Pancreas (tissue), 10 donors: ENCODE data around the gene KCNK4. TPM values are rescaled to one million over a fixed set of nuclear protein-coding genes. Genes with fewer than 3 reads are reported as not detected.

Source experiments
- ATAC-seq, 4 donors: fragments of 200-7000 bp; cut with Tn5 transposase; one replicate each; pipeline versions ENCODE4 v1.8.0 to v1.9.1; 2020; ENCODE audit warnings: mild to moderate bottlenecking in 4 of 4, moderate library complexity in 4 of 4
- DNase-seq, 6 donors: peaks; one replicate each; pipeline ENCODE4 v3.0.0-alpha.2; 2020
- FAIRE-seq: peaks from 2 replicates; lab custom pipeline; 2012; peaks lifted over from hg19 to GRCh38; lab: Jason Lieb, UNC
- H3K27ac ChIP-seq, 4 donors: fragments of 200-600 bp; sonication (generic); 1 replicate in 3 of 4; 2 replicates in 1 of 4; pipeline versions ENCODE4 v1.5.0 to v1.8.0; 2020
- H3K27me3 ChIP-seq, 4 donors: fragments of 200-600 bp; one replicate each; pipeline ENCODE4 v1.8.0; 2021
- H3K36me3 ChIP-seq, 3 donors: fragments of 200-600 bp; sonication (generic) in 1 of 3; one replicate each; pipeline versions ENCODE4 v1.5.0 to v1.8.0; 2020 to 2021
- H3K4me1 ChIP-seq, 3 donors: fragments of 200-600 bp; one replicate each; pipeline ENCODE4 v1.8.0; 2021
- H3K4me3 ChIP-seq, 4 donors: fragments of 200-600 bp; sonication (generic) in 2 of 4; one replicate each; pipeline versions ENCODE4 v1.5.0 to v1.8.0; 2020 to 2021
- H3K9me3 ChIP-seq, 4 donors: fragments of 200-600 bp; one replicate each; pipeline ENCODE4 v1.8.0; 2021
- CTCF ChIP-seq, 4 donors: fragments of 200-600 bp; sonication (generic) in 3 of 4; IDR thresholded peaks; one replicate each; pipeline versions ENCODE4 v1.5.0 to v1.8.0; 2021; ENCODE audit warnings: antibody characterized with exemption in 4 of 4
- WGBS, 2 donors: extraction: QIAGEN DNeasy Blood & Tissue Kit; methylation state at CpG; one replicate each; pipeline ENCODE4 v1.1.7; 2013; 5-methylcytosine and 5-hydroxymethylcytosine counted together
- intact Hi-C, 3 donors: fragments of 100-400 bp; cut with DNase I; formaldehyde crosslinking; loops; one replicate each; pipeline versions ENCODE4 v1.11.1 to v1.14.2; 2022
- polyA plus RNA-seq, 2 donors: library from polyadenylated mRNA; stranded (reverse); fragments of 200-250 nt; gene quantifications; one replicate each; pipeline ENCODE4 v1.2.3, GENCODE V29; 2013
- total RNA-seq, 6 donors: library from RNA; stranded (reverse); fragmentation: NEBNext Ultra II Directional in 4 of 6; extraction: Animal tissue kit (Norgen Biotek cat#: 25700) in 4 of 6; gene quantifications; one replicate each; pipeline versions ENCODE4 v1.2.1 to v1.2.4, GENCODE V29; 2021 to 2023
- donor health status: healthy with polysubstance abuse.
- donor health status: DM: no; HTN: no; CAD: no; lungs with moderate emphysema.
- donor health status: DM: no; HTN: no; CAD: no.
- donor health status: control.
- donor health status: control.
- donor health status: Bipolar disorder and iron deficiency.
- donor health status: DM: yes; HTN: yes; CAD: no.
- donor health status: DM: no; HTN: no; CAD: no.
- donor health status: DM: no; HTN: no; CAD: no.
- donor health status: DM: yes; HTN: yes; CAD: no.

KCNK4 gene
- total and polyA plus RNA-seq, 8 donors: not detected

GRCh38 chr11:64297699-64298358 lies 6.7 kb downstream of the KCNK4 start:
- no peaks in the 10 kb centered on the region for H3K9me3 ChIP-seq
- 46 to 55% methylated on average over 18 of the region's 18 CpGs for WGBS, 2 donors
- DNase-seq (peak in 2 of 6 donors; percentile 61 to 80), FAIRE-seq (no peak), ATAC-seq (no peak)
- intact Hi-C loops: loop anchor here in 2 of 3 donors (10.0 kb wide), 2 partner anchors 93 to 303 kb away; partner anchors contain the start of gene FERMT3 (in 1 of the 2)
- H3K27me3 ChIP-seq: peaks cover 0 to 21% (median 11%) of the 10 kb centered on the region in 4 donors
- H3K36me3 ChIP-seq: no peaks in the 10 kb centered on the region
- H3K4me3 ChIP-seq: no peak overlapping the region
- peaks cover 10 to 21% (median 11%) of the 10 kb centered on the region in 3 donors for H3K4me1 ChIP-seq
- no peak overlapping the region for H3K27ac ChIP-seq
- TF ChIP-seq CTCF (IDR thresholded peaks at IDR 0.05): no peak

GRCh38 chr11:64298966-64299846 lies 8.1 kb downstream of the KCNK4 start:
- peak; percentile 59 to 89 (median 72) for DNase-seq
- no peaks in the 10 kb centered on the region for H3K9me3 ChIP-seq
- H3K27me3 ChIP-seq: peaks cover 0 to 21% (median 9%) of the 10 kb centered on the region in 4 donors
- no peak overlapping the region for H3K27ac ChIP-seq
- no peak for FAIRE-seq
- no peaks in the 10 kb centered on the region for H3K36me3 ChIP-seq
- no peak for TF ChIP-seq CTCF (IDR thresholded peaks at IDR 0.05)
- H3K4me3 ChIP-seq: peak overlapping the region; percentile 14 to 46 (median 30)
- peaks cover 10 to 24% (median 11%) of the 10 kb centered on the region in 3 donors for H3K4me1 ChIP-seq
- ATAC-seq: peak; percentile 46 to 65 (median 56)
- intact Hi-C loops: loop anchor here in 2 of 3 donors (10.0 kb wide), 2 partner anchors 94 to 304 kb away; partner anchors contain the start of gene FERMT3 (in 1 of the 2)
- WGBS, 2 donors: 3% methylated on average over 49 to 60 of the region's 60 CpGs

GRCh38 chr11:64299847-64300648 lies 8.9 kb downstream of the KCNK4 start, which contains the start of gene CATSPERZ:
TSS of gene CATSPERZ (plus strand) at chr11:64300358. CDS start at chr11:64300411, 53 bp downstream.
- Histone ChIP-seq H3K9me3 (no peaks in the 10 kb centered on the region), H3K4me1 (peaks cover 10 to 24% (median 11%) of the 10 kb centered on the region in 3 donors), H3K36me3 (no peaks in the 10 kb centered on the region), H3K4me3 (peak within 1 kb of the TSS; percentile 14 to 46 (median 30)), H3K27me3 (peaks cover 0 to 21% (median 9%) of the 10 kb centered on the region in 4 donors), H3K27ac (no peak within 1 kb of the TSS)
- peak in 2 of 6 donors; percentile 60 to 79 for DNase-seq
- TF ChIP-seq CTCF (IDR thresholded peaks at IDR 0.05): no peak
- intact Hi-C loops: loop anchor here in 2 of 3 donors (10.0 kb wide), 2 partner anchors 95 to 305 kb away; partner anchors contain the start of gene FERMT3 (in 1 of the 2)
- ATAC-seq: no peak
- no peak for FAIRE-seq
- 7 to 8% methylated on average over 52 to 54 of the region's 54 CpGs for WGBS, 2 donors

GRCh38 chr11:64303109-64304031 lies 12.3 kb downstream of the KCNK4 start:
- Histone ChIP-seq H3K4me1 (peaks cover 16 to 31% (median 19%) of the 10 kb centered on the region in 3 donors), H3K4me3 (no peak overlapping the region), H3K9me3 (no peaks in the 10 kb centered on the region), H3K27ac (peak overlapping the region in 1 of 4 donors; percentile 82), H3K27me3 (peaks cover 0 to 8% (median 4%) of the 10 kb centered on the region in 4 donors), H3K36me3 (no peaks in the 10 kb centered on the region)
- no peak for FAIRE-seq
- WGBS, 2 donors: 73 to 82% methylated on average over 13 of the region's 13 CpGs
- intact Hi-C loops: no loop called here
- DNase-seq: peak in 2 of 6 donors; percentile 47 to 48
- ATAC-seq: no peak
- no peak for TF ChIP-seq CTCF (IDR thresholded peaks at IDR 0.05)
